Stimulated activated memory B cell treated with anti-CD40 and anti-IgM and Interleukin-4, amounts not matched to agents 10 μg/mL and 1 μg/mL and 100 μg/mL, for 72 hours (primary cell): ENCODE data around the gene HEPACAM.

Experiments
- ATAC-seq: fragments of 150-1000 bp; cut with Tn5 transposase; 2 replicates; pipeline ENCODE4 v1.10.0; 2021
- H3K27ac Mint-ChIP-seq: one replicate; pipeline ENCODE4 v1.8.0; 2022; ENCODE audit warnings: mild to moderate bottlenecking, mixed read lengths
- H3K27me3 Mint-ChIP-seq: one replicate; pipeline ENCODE4 v1.8.0; 2022; ENCODE audit warnings: mixed read lengths
- H3K36me3 Mint-ChIP-seq: one replicate; pipeline ENCODE4 v1.8.0; 2022; ENCODE audit warnings: mixed read lengths
- H3K4me1 Mint-ChIP-seq: one replicate; pipeline ENCODE4 v1.8.0; 2022; ENCODE audit warnings: mixed read lengths
- H3K4me3 Mint-ChIP-seq: one replicate; pipeline ENCODE4 v1.8.0; 2022; ENCODE audit warnings: mild to moderate bottlenecking, moderate library complexity, mixed read lengths
- H3K9me3 Mint-ChIP-seq: one replicate; pipeline ENCODE4 v1.8.0; 2022; ENCODE audit warnings: mixed read lengths

HEPACAM gene

GRCh38 chr11:124928942-124929665 lies 6.7 kb downstream of the HEPACAM start:
- Mint-ChIP-seq H3K4me3 (no peak overlapping the region), H3K27ac (no peak overlapping the region), H3K4me1 (peaks cover 5% of the 10 kb centered on the region), H3K27me3 (no peaks in the 10 kb centered on the region), H3K9me3 (no peaks in the 10 kb centered on the region), H3K36me3 (no peaks in the 10 kb centered on the region)
- no peak for ATAC-seq

- H3K9me3 Mint-ChIP-seq: no peaks in the 10 kb centered on the region
These were observed 12.6 kb downstream of the HEPACAM start for GRCh38 chr11:124923296-124923695.

GRCh38 chr11:124922831-124923230 lies 13.0 kb downstream of the HEPACAM start:
- H3K9me3 Mint-ChIP-seq: no peaks in the 10 kb centered on the region
- H3K27me3 Mint-ChIP-seq: peaks cover 37% of the 10 kb centered on the region
- H3K4me3 Mint-ChIP-seq: no peak overlapping the region
- no peak overlapping the region for H3K27ac Mint-ChIP-seq
- H3K4me1 Mint-ChIP-seq: no peaks in the 10 kb centered on the region
- no peaks in the 10 kb centered on the region for H3K36me3 Mint-ChIP-seq
- ATAC-seq: no peak

More at GRCh38 chr11:124923296-124923695, 12.6 kb downstream of the HEPACAM start:
- Mint-ChIP-seq H3K36me3 (no peaks in the 10 kb centered on the region), H3K27me3 (peaks cover 32% of the 10 kb centered on the region), H3K27ac (no peak overlapping the region), H3K4me1 (no peaks in the 10 kb centered on the region), H3K4me3 (no peak overlapping the region)
- no peak for ATAC-seq

GRCh38 chr11:124920870-124921609 lies 14.8 kb downstream of the HEPACAM start:
- H3K36me3 Mint-ChIP-seq: no peaks in the 10 kb centered on the region
- no peaks in the 10 kb centered on the region for H3K4me1 Mint-ChIP-seq
- no peak overlapping the region for H3K27ac Mint-ChIP-seq
- H3K9me3 Mint-ChIP-seq: no peaks in the 10 kb centered on the region
- ATAC-seq: peak; percentile 70
- H3K27me3 Mint-ChIP-seq: peaks cover 55% of the 10 kb centered on the region
- no peak overlapping the region for H3K4me3 Mint-ChIP-seq

GRCh38 chr11:124920356-124920755 lies 15.5 kb downstream of the HEPACAM start:
- Mint-ChIP-seq H3K4me3 (no peak overlapping the region), H3K9me3 (no peaks in the 10 kb centered on the region), H3K27ac (no peak overlapping the region), H3K36me3 (no peaks in the 10 kb centered on the region), H3K27me3 (peaks cover 62% of the 10 kb centered on the region), H3K4me1 (no peaks in the 10 kb centered on the region)
- ATAC-seq: no peak

- H3K36me3 Mint-ChIP-seq: no peaks in the 10 kb centered on the region
- H3K27ac Mint-ChIP-seq: no peak overlapping the region
- peaks cover 64% of the 10 kb centered on the region for H3K27me3 Mint-ChIP-seq
- H3K9me3 Mint-ChIP-seq: no peaks in the 10 kb centered on the region
- H3K4me3 Mint-ChIP-seq: no peak overlapping the region
- no peaks in the 10 kb centered on the region for H3K4me1 Mint-ChIP-seq
- no peak for ATAC-seq
These were observed 15.9 kb downstream of the HEPACAM start for GRCh38 chr11:124919898-124920297.

- Mint-ChIP-seq H3K9me3 (no peaks in the 10 kb centered on the region), H3K27me3 (peaks cover 64% of the 10 kb centered on the region), H3K4me3 (no peak within 1 kb of the TSS), H3K36me3 (no peaks in the 10 kb centered on the region), H3K4me1 (no peaks in the 10 kb centered on the region), H3K27ac (no peak within 1 kb of the TSS)
- no peak for ATAC-seq
These were observed 16.9 kb downstream of the HEPACAM start, which contains the start of gene HEPN1 for GRCh38 chr11:124918950-124919349. Gene HEPN1 (plus strand): TSS chr11:124919250.

- Mint-ChIP-seq H3K4me3 (no peak overlapping the region), H3K27me3 (peaks cover 55% of the 10 kb centered on the region), H3K27ac (no peak overlapping the region), H3K36me3 (no peaks in the 10 kb centered on the region), H3K4me1 (no peaks in the 10 kb centered on the region), H3K9me3 (no peaks in the 10 kb centered on the region)
- ATAC-seq: no peak
These were observed 18.7 kb downstream of the HEPACAM start for GRCh38 chr11:124917115-124917637.

GRCh38 chr11:124916370-124916710 lies 19.5 kb downstream of the HEPACAM start:
- Mint-ChIP-seq H3K36me3 (no peaks in the 10 kb centered on the region), H3K4me3 (no peak overlapping the region), H3K9me3 (peaks cover 6% of the 10 kb centered on the region), H3K27ac (no peak overlapping the region), H3K4me1 (no peaks in the 10 kb centered on the region), H3K27me3 (peaks cover 60% of the 10 kb centered on the region)
- ATAC-seq: no peak

GRCh38 chr11:124915541-124916369 lies 20.1 kb downstream of the HEPACAM start:
- H3K27me3 Mint-ChIP-seq: peaks cover 61% of the 10 kb centered on the region

GRCh38 chr11:124902616-124903015 lies 33.2 kb downstream of the HEPACAM start:
- peaks cover 25% of the 10 kb centered on the region for H3K27me3 Mint-ChIP-seq
- H3K9me3 Mint-ChIP-seq: peaks cover 3% of the 10 kb centered on the region
- H3K4me3 Mint-ChIP-seq: no peak overlapping the region
- no peaks in the 10 kb centered on the region for H3K36me3 Mint-ChIP-seq
- no peak for ATAC-seq
- no peak overlapping the region for H3K27ac Mint-ChIP-seq
- no peaks in the 10 kb centered on the region for H3K4me1 Mint-ChIP-seq

More at GRCh38 chr11:124915541-124916369, 20.1 kb downstream of the HEPACAM start:
- Mint-ChIP-seq H3K4me3 (no peak overlapping the region), H3K27ac (no peak overlapping the region), H3K9me3 (peaks cover 6% of the 10 kb centered on the region), H3K36me3 (no peaks in the 10 kb centered on the region), H3K4me1 (no peaks in the 10 kb centered on the region)
- no peak for ATAC-seq

GRCh38 chr11:124900464-124900863 lies 35.4 kb downstream of the HEPACAM start:
- ATAC-seq: no peak
- no peaks in the 10 kb centered on the region for H3K36me3 Mint-ChIP-seq
- H3K4me3 Mint-ChIP-seq: no peak overlapping the region
- H3K27me3 Mint-ChIP-seq: peaks cover 45% of the 10 kb centered on the region
- peaks cover under 1% of the 10 kb centered on the region for H3K9me3 Mint-ChIP-seq
- no peaks in the 10 kb centered on the region for H3K4me1 Mint-ChIP-seq
- H3K27ac Mint-ChIP-seq: no peak overlapping the region

GRCh38 chr11:124899383-124900145 lies 36.3 kb downstream of the HEPACAM start:
- no peaks in the 10 kb centered on the region for H3K36me3 Mint-ChIP-seq
- no peak overlapping the region for H3K4me3 Mint-ChIP-seq
- no peak for ATAC-seq
- no peaks in the 10 kb centered on the region for H3K9me3 Mint-ChIP-seq
- peaks cover 54% of the 10 kb centered on the region for H3K27me3 Mint-ChIP-seq
- H3K27ac Mint-ChIP-seq: no peak overlapping the region
- H3K4me1 Mint-ChIP-seq: no peaks in the 10 kb centered on the region

- no peak for ATAC-seq
- H3K9me3 Mint-ChIP-seq: no peaks in the 10 kb centered on the region
- no peaks in the 10 kb centered on the region for H3K36me3 Mint-ChIP-seq
- H3K27ac Mint-ChIP-seq: no peak overlapping the region
- H3K4me3 Mint-ChIP-seq: no peak overlapping the region
- H3K4me1 Mint-ChIP-seq: no peaks in the 10 kb centered on the region
- peaks cover 55% of the 10 kb centered on the region for H3K27me3 Mint-ChIP-seq
These were observed 37.1 kb downstream of the HEPACAM start for GRCh38 chr11:124898711-124899110.
